COLO668 (cell line): ENCODE data around the gene EYS.
"Not testable (repeated sequence)": the region's sequence is repeated elsewhere in the genome, so short reads cannot be mapped to it uniquely, and the experiment has no call there.

ENCODE experiments used
- DNase-seq: peaks from one replicate; lab custom pipeline; 2025; ENCODE audit not compliant: unreplicated experiment; lab: John Stamatoyannopoulos, UW

The EYS gene

DNA sequence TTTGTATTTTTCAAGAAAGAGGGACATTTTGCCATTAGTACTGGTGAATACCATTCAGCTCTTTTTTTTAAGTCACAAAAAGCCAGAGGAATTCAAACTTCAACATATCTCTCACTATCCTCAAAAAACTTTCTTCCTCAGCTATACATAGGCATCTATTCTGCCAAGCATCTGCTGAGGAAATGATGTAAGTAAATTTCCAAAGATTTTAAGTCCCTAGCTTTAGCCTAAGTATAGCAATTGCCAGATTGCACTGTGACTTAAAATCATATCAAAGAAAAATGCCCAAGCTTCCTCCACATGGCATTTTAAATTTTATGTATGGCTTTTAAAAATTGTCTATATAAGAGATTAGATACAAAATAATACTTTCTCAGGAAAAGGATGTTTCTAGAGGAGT lies 237.4 kb downstream of the EYS start:
- DNase-seq: no peak

DNA sequence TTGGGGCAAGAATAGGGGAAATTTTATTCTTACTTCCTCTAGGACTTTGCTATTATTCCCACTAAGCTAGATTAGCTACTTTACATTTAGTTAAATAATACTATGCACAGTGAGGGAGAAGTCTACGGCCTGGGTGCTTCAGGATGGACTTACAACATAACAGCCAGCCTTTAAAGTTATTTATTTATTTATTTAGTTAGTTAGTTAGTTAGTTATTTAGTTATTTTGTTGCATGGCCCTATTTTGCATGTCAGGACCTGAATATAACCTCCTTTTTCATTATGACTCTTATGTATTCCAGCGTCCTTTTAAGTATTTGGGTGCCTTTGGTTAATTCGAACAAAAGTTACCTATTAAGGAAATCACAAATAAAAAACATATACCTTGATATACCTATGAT lies 238.7 kb downstream of the EYS start:
- no peak for DNase-seq

DNA sequence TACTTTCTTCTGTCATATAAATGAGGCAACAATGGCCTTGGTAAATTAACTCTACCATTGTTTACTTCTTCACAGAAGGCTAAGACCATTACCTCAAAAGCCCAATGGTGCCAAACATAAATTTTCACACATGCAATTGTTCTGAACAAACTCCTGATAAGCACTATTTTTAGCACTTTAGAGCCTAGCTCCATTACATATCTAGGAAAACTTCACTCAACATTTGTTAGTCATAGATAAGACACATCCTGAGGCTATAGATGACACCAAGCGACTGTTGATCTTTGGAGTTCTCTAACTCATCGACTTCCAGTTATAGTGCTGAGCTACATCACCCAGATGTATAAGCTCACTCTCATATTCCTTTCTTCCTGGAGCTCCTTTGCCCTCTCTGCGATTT lies 245.9 kb downstream of the EYS start:
- no peak for DNase-seq

DNA sequence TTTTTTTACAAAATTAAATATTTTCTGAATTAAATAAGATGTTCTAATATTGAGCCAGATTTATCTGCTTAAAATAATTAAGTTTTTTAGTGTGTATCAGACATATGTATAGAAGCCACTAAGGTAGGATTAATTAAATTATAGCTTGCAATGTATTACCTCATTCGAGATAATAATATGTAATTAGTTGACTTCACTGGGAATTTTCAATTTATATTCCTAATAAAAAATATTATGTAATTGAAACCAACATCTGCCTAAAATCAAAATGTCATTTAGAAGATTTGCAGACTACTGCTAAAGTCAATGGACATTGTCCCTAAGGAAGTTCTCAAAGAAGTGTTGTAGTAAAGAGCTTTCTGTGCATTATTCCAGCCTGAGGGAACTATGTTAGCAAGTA lies 254.7 kb downstream of the EYS start:
- DNase-seq: no peak

DNA sequence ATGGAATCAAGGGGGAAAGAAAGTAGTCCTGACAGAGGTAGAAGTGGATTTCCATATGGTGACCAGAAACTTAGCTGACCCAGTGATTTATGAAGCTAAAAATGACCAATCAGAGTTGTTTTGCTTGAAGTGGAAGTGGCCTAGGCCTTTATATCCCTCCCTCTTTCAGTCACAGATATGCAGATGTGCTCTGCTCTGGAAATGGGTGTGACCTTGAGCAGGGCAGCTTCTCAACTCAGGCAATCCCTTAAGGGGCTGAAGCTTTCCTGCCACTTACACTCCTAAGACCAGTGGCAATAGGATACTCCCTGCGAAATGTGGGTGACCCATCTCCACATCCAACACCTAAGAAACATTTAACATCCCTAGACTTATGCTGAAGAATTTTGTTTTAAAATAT lies 256.6 kb downstream of the EYS start:
- no peak for DNase-seq

DNA sequence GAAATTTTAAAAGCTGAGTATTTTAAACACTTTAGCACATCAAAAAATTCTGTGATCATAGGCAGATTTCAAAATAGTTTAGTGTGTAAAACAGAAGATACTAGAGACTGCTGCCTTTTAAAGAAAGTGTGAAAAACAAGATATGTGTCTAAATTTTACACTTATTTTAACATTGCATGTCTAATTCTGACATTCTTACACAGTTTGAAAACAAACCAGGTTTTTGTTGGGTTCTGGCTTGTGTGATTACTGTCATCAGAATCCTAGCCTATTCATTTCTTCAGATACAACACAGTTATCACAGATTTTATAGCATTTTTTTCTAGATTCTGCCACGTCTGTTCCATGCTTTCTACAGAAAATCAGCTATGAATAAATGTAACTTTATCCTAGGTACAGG lies 257.1 kb downstream of the EYS start:
- no peak for DNase-seq

DNA sequence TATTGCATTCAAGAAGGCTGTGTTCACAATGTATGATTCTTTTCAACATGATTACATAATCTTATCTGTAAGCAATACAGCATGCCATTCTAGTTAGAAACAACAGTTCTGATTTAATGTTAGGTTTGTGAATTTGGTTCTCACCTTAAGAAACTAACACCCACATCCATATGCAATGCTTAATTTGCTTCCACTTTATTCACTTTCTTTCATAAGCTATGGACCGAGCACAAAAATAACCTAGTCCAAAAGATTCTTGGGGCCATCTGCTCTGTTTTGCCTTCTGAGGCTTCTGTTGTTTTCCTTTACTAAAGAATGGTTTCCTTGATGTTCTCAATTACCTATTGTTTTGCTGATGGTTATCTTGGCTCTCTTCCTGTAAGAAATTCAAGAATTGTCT lies 258.2 kb downstream of the EYS start:
- DNase-seq: no peak

DNA sequence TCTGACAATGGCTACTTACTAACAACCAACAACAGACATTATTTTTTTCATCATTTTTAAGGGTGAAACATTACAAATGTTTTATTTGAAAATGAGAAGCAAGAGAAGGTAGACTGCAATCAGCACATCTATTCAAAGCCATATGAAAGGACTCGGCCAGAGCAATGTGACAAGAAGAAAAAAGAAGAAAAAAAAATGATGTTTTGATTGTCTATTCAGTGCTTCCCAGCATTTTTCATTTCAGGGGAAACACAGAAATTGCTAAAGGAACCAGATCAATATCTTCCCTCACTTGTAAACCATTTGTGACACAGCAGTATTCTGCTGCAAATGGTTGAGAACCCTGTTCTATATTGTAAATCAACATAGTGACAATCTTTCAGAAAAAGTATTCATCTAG lies 270.7 kb downstream of the EYS start:
- no peak for DNase-seq

DNA sequence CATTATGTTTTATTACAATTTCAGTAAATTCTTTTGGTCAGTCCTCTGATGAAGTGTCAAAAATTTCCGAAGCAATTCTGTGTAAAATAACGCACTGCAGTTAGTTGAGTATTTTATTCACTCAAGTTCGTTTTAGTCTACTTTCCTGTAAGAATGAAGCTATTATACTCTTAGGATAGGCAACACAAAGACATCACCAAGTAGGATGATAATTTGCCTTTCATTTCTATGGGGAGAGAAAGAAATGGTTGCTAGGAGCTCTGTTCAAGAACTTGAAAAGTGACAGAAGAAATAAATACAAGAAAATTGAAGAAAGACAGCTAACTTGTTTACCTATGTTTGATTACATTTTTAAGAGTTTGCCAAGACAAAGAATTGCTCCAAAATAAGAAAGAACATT lies 290.4 kb downstream of the EYS start:
- no peak for DNase-seq

DNA sequence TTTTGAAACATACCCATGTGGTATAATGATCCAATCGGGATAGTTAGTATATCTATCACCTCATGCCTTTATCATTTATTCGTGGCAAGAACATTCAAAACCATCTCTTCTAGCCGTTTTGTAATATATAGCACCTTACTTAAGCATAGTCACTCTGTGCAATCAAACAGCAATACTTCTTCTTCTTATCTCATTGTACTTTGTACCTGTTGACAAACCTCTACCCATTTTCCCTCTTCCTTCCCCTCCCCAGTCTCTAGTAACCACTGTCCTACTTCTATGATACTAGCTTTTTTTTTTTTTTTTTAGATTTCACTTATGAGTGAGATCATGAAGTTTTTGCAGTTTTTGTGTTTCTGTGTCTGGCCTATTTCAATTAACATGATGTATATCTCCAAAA lies 296.7 kb downstream of the EYS start:
- no peak for DNase-seq

DNA sequence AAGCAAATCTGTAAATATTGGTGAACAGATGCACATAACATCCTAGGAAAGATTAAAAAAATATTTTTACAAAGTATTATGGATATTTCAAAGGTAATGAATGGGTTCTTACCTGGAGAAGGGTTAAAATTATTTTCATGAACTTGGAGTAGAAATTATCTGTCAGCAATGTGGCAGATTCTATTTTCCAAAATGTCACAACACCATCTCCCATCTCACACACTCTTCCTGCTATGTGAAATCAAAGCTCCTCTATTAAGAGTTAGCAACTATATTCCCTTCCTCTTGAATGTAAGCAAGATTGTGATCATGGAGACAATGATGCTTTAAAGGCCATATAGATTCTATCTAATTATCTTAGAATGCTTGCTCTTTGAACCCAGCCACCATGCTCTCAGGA lies 304.5 kb downstream of the EYS start:
- DNase-seq: no peak

DNA sequence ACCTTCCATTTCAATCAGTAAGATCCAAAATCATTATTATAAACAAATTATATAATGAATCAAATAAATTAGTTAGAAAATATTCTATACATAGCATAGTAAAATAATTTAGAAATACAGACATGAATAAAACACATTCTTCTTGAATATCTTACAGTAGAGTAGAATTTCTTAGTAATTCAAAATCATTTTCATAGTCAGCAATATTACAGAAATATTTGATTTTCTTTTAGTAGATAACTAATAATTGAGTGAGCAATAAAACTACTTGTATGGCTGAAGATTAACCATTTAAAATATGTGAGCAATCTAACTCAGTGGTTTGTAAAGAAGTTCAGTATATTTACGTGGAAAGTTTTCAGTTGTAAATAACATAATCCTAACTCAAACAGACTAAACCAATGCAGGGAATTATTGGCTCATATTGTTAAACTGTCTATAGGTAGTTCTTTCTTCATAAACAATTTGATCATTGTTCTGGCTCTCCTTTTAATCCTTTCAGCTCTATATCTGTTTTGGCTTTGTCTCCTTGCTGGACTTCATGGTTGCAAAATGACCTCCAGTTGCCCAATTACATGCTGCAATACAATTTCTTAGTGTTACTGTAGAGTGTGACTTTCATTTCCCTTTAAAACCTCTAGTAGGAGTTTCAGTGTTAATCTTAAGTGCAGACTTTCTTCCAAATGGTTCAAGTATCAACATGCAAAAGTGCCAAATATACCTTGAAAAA lies 307.5 kb downstream of the EYS start:
- DNase-seq: no peak

DNA sequence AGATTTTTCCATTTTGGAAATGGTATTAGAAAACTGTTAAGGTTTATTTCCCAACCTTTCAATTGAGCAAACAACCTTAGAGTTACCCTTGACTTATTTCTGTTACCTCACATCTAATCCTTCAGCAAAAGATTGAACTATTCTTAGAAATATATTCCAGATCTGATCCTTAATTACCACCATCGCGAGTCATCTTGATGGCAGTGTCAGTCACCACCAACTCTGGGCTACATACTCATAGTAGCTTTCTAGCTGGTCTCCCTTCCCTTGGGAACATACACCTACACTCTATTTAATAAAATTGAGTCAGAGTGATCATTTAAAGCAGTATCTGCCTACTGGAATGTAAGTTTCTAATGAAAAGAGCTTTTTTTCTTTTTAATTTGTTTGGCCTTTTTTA lies 308.2 kb downstream of the EYS start:
- no peak for DNase-seq

DNA sequence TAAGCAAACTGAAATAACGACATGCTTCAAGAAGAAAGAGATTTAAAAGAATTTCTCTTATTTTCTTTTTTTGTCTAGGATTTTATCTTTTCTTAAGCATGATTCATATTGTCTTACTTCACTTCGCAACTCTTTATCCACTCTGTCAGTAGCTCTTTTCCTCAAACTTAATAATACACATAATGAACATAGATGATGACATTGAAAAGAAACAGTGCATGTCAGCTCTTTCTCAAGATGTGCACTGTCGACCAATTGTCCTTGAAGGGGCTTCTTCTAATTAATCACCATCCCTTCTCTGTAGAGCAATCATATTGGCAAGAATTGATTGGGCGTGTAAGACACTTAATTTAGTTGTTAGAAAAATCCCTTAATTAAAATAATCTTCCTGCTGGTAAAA lies 356.5 kb downstream of the EYS start:
- DNase-seq: no peak

DNA sequence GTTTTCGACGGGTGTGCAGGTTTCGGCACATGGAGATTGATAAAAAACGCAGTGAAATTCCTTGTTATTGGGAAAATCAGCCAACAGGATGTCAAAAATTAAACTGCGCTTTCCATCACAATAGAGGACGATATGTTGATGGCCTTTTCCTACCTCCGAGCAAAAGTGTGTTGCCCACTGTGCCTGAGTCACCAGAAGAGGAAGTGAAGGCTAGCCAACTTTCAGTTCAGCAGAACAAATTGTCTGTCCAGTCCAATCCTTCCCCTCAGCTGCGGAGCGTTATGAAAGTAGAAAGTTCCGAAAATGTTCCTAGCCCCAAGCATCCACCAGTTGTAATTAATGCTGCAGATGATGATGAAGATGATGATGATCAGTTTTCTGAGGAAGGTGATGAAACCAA lies 404.4 kb downstream of the EYS start:
- not testable (repeated sequence) for DNase-seq

DNA sequence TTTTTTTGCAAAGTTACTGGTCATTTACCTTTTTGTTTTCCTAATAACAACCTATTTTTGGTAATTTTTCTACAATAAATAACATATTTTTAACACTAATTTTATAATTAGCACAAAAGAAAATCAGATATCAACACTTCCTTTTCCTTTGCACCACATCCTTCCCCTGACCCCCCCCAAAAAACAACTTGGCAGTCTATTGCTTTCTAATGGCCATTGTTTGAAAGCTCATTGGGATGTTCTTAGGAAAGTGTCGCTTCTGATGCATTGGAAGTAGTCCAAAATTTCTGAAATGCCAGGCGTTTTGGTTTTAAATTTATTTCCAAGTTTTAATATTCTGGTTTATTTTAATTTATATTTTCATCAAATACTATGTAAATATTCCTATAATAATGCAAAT lies 407.8 kb downstream of the EYS start:
- DNase-seq: no peak

DNA sequence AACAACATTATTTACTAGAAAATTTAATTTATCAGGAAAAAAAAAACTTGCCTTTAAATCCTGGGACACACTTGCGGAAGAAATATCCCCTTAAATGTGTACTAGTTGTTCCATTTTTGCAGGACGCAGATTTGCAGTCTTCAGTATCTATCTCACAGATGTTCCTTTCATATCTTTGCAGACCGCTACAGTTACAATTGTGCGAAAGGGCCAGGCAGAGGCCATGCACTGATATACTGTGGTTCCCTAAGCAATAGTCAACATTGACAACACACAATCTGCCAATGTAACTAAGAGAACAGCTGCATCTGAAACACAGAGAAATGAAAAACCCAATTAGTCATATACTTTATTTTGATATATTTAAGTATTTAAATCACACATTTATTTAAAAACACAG lies 411.2 kb downstream of the EYS start:
- DNase-seq: no peak

DNA sequence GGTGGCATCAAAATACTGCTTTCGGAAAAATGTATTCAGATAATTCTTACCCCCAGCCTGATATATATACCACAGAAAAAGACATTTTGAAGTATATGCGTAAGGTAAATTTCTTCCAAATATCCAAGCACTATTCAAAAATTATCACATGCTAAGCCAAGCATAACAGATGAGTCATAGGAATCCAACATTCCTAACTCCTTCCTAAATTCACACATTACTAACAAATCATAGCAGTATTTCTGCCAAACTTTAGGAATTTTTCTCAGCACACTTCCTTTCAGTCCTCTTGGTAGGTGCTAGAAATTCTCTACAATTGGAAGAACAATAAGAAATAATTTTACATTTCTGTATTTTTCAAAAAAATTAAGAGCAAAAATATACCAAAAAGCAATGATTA lies 417.5 kb downstream of the EYS start:
- no peak for DNase-seq

DNA sequence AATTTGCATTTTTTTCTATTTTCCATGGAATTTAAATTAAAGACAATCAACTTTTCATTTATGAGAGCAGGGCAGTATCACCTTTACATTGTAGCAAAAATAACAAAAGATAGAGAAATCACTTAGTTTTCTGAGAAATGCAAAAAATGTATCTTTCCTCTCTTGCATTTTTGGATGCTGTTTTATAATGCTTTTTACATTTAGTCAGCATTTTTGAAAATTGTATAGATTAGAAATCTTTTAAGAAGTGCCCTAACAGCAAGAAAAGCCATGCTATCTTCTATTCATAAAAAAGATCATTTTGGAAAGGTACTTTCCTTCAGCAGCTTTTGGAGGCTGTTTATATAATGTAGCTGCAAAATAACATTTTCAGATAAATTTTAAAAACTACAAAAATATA lies 421.8 kb downstream of the EYS start:
- no peak for DNase-seq

DNA sequence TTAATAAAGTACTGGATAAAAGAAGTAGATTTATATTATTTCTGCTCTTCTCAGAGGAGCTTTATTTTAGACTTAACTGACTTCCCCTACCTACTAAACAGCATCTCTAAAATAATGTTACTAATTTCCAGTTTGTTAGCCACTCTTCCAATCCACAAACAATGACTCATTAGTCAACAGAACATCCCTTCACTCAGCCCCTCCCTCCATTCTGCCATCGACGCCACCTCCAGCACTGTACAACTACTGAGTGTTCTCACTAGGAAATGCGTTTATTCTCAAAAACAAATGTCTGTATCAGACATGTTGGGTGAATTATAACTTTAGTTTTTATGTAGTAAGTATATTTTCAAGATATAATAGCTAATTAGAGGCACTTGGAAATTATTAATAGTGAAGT lies 427.0 kb downstream of the EYS start:
- no peak for DNase-seq

DNA sequence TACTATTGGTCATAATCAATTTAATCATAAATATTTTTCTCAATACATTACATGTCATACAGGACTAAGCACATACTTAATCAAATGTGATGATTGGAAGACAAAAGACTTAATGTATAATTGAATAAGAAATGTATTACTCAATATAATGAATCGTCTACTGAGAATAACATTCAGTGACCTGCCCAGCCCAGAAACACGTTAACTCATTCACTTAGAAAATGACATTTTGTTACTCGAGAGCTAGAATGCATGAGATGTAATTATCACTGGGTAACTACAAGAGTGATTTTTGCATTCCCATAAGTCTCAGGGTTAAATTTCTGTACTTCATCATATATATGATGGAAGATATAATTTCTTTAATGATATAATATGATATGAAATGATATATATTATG lies 444.8 kb downstream of the EYS start:
- DNase-seq: no peak

DNA sequence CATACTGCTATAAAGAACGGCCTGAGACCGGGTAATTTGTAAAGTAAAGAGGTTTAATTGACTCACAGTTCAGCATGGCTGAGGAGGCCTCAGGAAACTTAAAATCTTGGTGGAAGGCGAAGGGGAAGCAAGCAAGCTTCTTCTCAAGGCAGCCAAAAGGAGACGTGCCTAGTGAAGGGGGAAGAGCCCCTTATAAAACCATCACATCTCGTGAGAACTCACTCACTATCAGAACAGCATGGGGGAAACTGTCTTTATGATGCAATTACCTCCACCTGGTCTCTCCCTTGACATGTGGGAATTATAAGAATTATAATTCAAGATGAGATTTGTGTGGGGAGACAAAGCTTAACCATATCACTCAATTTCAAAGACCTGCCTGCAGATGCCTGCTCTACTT lies 447.0 kb downstream of the EYS start:
- DNase-seq: no peak

DNA sequence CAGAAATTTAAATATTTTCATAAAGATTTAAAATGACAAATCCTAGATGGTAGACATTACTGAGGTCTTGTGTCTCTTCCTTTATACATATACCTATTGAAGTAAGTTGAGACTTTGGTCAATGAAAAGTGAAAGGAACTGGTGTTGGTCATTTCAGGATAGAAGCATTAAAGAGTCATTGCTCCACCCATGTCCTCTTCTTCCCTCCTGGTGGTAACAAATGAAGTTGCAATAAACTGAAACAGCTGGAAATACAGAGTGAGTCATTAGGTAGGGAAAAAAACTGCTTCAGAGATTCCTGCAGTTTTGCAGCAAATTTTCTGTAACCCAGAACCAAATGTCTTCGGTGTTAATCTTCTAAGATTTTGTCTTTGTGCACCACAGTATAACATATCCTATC lies 448.0 kb downstream of the EYS start:
- no peak for DNase-seq

DNA sequence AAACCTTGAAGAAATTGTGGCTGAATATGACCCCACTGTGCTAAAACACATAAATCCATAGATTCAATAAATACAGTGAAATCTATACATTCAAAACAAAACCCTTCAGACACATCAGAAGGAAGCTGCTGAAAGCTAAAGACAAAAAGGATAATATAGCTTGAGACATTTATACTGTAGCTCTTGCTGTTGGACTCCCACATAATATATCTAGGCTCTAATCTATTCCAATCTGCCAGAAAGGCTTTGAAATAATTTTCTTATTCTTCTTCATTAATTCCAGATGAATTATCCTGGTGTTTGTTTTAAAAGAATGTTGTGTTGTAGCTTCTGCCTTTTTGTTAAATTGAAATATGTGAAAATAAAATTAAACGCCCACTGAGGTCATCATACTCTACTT lies 454.0 kb downstream of the EYS start:
- no peak for DNase-seq
